HepG2 (cell line): ENCODE measurements around the gene RETREG2. TPM values are rescaled to one million over a fixed set of nuclear protein-coding genes. Genes with fewer than 3 reads are reported as not detected.

ENCODE experiments used
- ATAC-seq: fragments of 200-7000 bp; cut with Tn5 transposase; 3 replicates; pipeline ENCODE4 v1.9.1; 2020; ENCODE audit warnings: mild to moderate bottlenecking, moderate library complexity
- BruUV-seq: library from RNA; stranded (reverse); fragments of 400-500 nt; replicated peaks from 2 replicates; lab custom pipeline; 2021; lab: Mats Ljungman, UMichigan
- CTCF ChIA-PET: fragments of 300-600 bp; formaldehyde crosslinking; extraction: SDS; loops from one replicate; lab custom pipeline; 2021; ENCODE audit warnings: low total read pairs, inconsistent platforms, low intra/inter-chr PET ratio; lab: Yijun Ruan, JAX
- POLR2A ChIA-PET: fragments of 350-600 bp; sonication (Branson Sonifier 250); formaldehyde crosslinking; loops from one replicate; lab custom pipeline; 2020; ENCODE audit warnings: antibody characterized with exemption, inconsistent platforms; lab: Yijun Ruan, JAX
- DNase-seq: peaks from one replicate; pipeline ENCODE4 v3.0.0-alpha.2; 2015; ENCODE audit warnings: low spot score
- FAIRE-seq: peaks from 3 replicates; lab custom pipeline; 2011; peaks lifted over from hg19 to GRCh38; lab: Jason Lieb, UNC
- H2AFZ ChIP-seq: one replicate; pipeline ENCODE4 v1.6.1; 2011; ENCODE audit warnings: low read length, inconsistent platforms
- H3K27ac ChIP-seq: fragments of 300-600 bp; 3 replicates; pipeline ENCODE4 v1.8.0; 2011; ENCODE audit warnings: mixed run types, mild to moderate bottlenecking, mixed read lengths, low read length, inconsistent platforms; ENCODE audit not compliant: insufficient read depth; ENCODE audit errors: extremely low read length
- H3K27me3 ChIP-seq, 2 experiments: fragments of 200-600 bp in 1 of 2; 2 replicates in 1 of 2; 3 replicates in 1 of 2; pipeline versions ENCODE4 v1.6.0 to v1.8.0; 2011; ENCODE audit warnings: low read length in 2 of 2, mild to moderate bottlenecking in 2 of 2, moderate library complexity in 2 of 2, inconsistent platforms in 1 of 2; ENCODE audit not compliant: insufficient read depth in 2 of 2, control insufficient read depth in 1 of 2
- H3K36me3 ChIP-seq, 2 experiments: fragments of 200-600 bp in 1 of 2; replicated peaks in 1 of 2; 2 replicates in 1 of 2; 3 replicates in 1 of 2; pipeline versions ENCODE4 v1.5.1 to v1.8.0; 2011; ENCODE audit warnings: low read length in 2 of 2, inconsistent platforms in 1 of 2; ENCODE audit not compliant: insufficient read depth in 2 of 2, control insufficient read depth in 1 of 2
- H3K4me1 ChIP-seq: 2 replicates; pipeline ENCODE4 v1.5.1; 2012; ENCODE audit warnings: low read length, inconsistent platforms; ENCODE audit not compliant: insufficient read depth
- H3K4me2 ChIP-seq: 2 replicates; pipeline ENCODE4 v1.6.0; 2011; ENCODE audit warnings: low read depth, low read length, inconsistent platforms
- H3K4me3 ChIP-seq, 3 experiments: fragments of 200-600 bp in 1 of 3; sonication (generic), shearing (Covaris generic) in 1 of 3; replicated peaks in 1 of 3; 2 replicates each; pipeline ENCODE4 v1.5.1; 2011 to 2016; ENCODE audit warnings: low read length in 3 of 3, inconsistent platforms in 2 of 3, low read depth in 2 of 3, mild to moderate bottlenecking in 2 of 3, control low read depth in 1 of 3, mixed read lengths in 1 of 3; ENCODE audit not compliant: insufficient read depth in 1 of 3
- H3K79me2 ChIP-seq: one replicate; pipeline ENCODE4 v1.6.1; 2011; ENCODE audit warnings: low read length, inconsistent platforms; ENCODE audit not compliant: insufficient read depth
- H3K9ac ChIP-seq: 2 replicates; pipeline ENCODE4 v1.6.0; 2011; ENCODE audit warnings: mild to moderate bottlenecking, low read depth, low read length, inconsistent platforms; ENCODE audit not compliant: insufficient read depth
- H3K9me3 ChIP-seq: 2 replicates; pipeline ENCODE4 v1.5.1; 2012; ENCODE audit warnings: mild to moderate bottlenecking, low read length
- H4K20me1 ChIP-seq: 2 replicates; pipeline ENCODE4 v1.6.0; 2011; ENCODE audit warnings: inconsistent platforms, mild to moderate bottlenecking, low read length, moderate library complexity; ENCODE audit not compliant: insufficient read depth
- HNF4A ChIP-seq: sonication (generic); formaldehyde crosslinking; IDR thresholded peaks from 2 replicates; pipeline ENCODE4 v1.4.0; 2020; ENCODE audit warnings: missing genetic modification reagents
- HNRNPL ChIP-seq: fragments of 200-400 bp; formaldehyde crosslinking; IDR thresholded peaks from 2 replicates; pipeline ENCODE4 v1.6.1; 2017; ENCODE audit warnings: mild to moderate bottlenecking, low read depth, low read length
- ISL2 ChIP-seq: sonication (generic); formaldehyde crosslinking; IDR thresholded peaks from 2 replicates; pipeline ENCODE4 v1.5.0; 2020; ENCODE audit warnings: missing genetic modification reagents
- KDM2A ChIP-seq: sonication (generic); formaldehyde crosslinking; IDR thresholded peaks from 2 replicates; pipeline ENCODE4 v1.4.0; 2020; ENCODE audit warnings: low read depth, missing genetic modification reagents, borderline replicate concordance
- PHF8 ChIP-seq: sonication (generic); formaldehyde crosslinking; IDR thresholded peaks from 2 replicates; pipeline ENCODE4 v1.5.0; 2020; ENCODE audit warnings: missing genetic modification reagents
- SIX1 ChIP-seq: sonication (generic); formaldehyde crosslinking; IDR thresholded peaks from 2 replicates; pipeline ENCODE4 v1.4.0; 2020; ENCODE audit warnings: missing genetic modification reagents, borderline replicate concordance
- SIX4 ChIP-seq: sonication (generic); formaldehyde crosslinking; IDR thresholded peaks from 2 replicates; pipeline ENCODE4 v1.4.0; 2020; ENCODE audit warnings: missing genetic modification reagents
- TBP ChIP-seq: sonication (generic); formaldehyde crosslinking; IDR thresholded peaks from 2 replicates; pipeline ENCODE4 v1.5.0; 2020; ENCODE audit warnings: missing genetic modification reagents
- TBX2 ChIP-seq: sonication (generic); formaldehyde crosslinking; IDR thresholded peaks from 2 replicates; pipeline ENCODE4 v1.5.0; 2020; ENCODE audit warnings: missing genetic modification reagents, mild to moderate bottlenecking, borderline replicate concordance
- ZBTB8A ChIP-seq: sonication (generic); formaldehyde crosslinking; IDR thresholded peaks from 2 replicates; pipeline ENCODE4 v1.4.0; 2020; ENCODE audit warnings: mild to moderate bottlenecking, low read depth, missing genetic modification reagents, borderline replicate concordance
- ZNF343 ChIP-seq: sonication (generic); formaldehyde crosslinking; IDR thresholded peaks from 2 replicates; pipeline ENCODE4 v1.4.0; 2020; ENCODE audit warnings: mild to moderate bottlenecking, missing genetic modification reagents
- ZNF660 ChIP-seq: sonication (generic); formaldehyde crosslinking; IDR thresholded peaks from 2 replicates; pipeline ENCODE4 v1.5.1; 2020; ENCODE audit warnings: mild to moderate bottlenecking, low read depth, missing genetic modification reagents, borderline replicate concordance
- ZNF83 ChIP-seq: sonication (generic); formaldehyde crosslinking; IDR thresholded peaks from 2 replicates; pipeline ENCODE4 v1.4.0; 2020; ENCODE audit warnings: missing genetic modification reagents, mild to moderate bottlenecking, borderline replicate concordance
- WGBS: methylation state at CpG from one replicate; pipeline ENCODE4 v1.1.6; 2017; ENCODE audit warnings: low lambda C conversion rate; 5-methylcytosine and 5-hydroxymethylcytosine counted together
- in situ Hi-C: cut with HindIII; loops from 2 replicates; pipeline ENCODE4 v1.10.0; 2017; ENCODE audit warnings: low pct_unique_long_range_greater_than_20kb; ENCODE audit not compliant: extremely low pct_ligation_motif_present
- intact Hi-C: fragments of 100-400 bp; cut with micrococcal nuclease; formaldehyde crosslinking; loops from one replicate; pipeline ENCODE4 v1.10.0; 2022; ENCODE audit not compliant: unreplicated experiment
- polyA plus RNA-seq, 8 experiments: library from polyadenylated mRNA; depleted of rRNA in 3 of 8; stranded (reverse) in 7 of 8; unstranded in 1 of 8; fragments of >200 nt; fragmentation: Illumina TruSeq in 4 of 8; extraction: Trizol in 4 of 8; gene quantifications; 2 replicates each; pipeline versions ENCODE4 v1.2.1 to v1.2.3, GENCODE V29; 2011 to 2016; ENCODE audit warnings: low read depth in 4 of 8, missing spikeins in 1 of 8, mixed read lengths in 1 of 8; ENCODE audit not compliant: insufficient read depth in 1 of 8
- total RNA-seq, 5 experiments: library from RNA; depleted of rRNA; stranded (reverse); fragments of >200 nt; fragmentation: Illumina TruSeq; extraction: Trizol; gene quantifications; 2 replicates each; pipeline ENCODE4 v1.2.3, GENCODE V29; 2016; ENCODE audit warnings: low read depth in 1 of 5
- TF ChIP-seq, protein P1 (sequence below): sonication (generic); formaldehyde crosslinking; IDR thresholded peaks from 2 replicates; pipeline ENCODE4 v1.5.1; 2020; ENCODE audit warnings: missing genetic modification reagents, mild to moderate bottlenecking, borderline replicate concordance
- TF ChIP-seq, protein P2 (sequence below), 2 experiments: sonication (generic) in 1 of 2; formaldehyde crosslinking in 1 of 2; IDR thresholded peaks; 2 replicates each; pipeline versions ENCODE4 v1.6.1 to v1.9.0; 2014 to 2022; ENCODE audit warnings: antibody characterized with exemption in 1 of 2, borderline replicate concordance in 1 of 2, inconsistent platforms in 1 of 2, low read depth in 1 of 2, missing genetic modification reagents in 1 of 2

The RETREG2 gene
- total and polyA plus RNA-seq, 2 of the 13 experiments (the other 11 are each of a cell fraction or from before 2014, with no cell fraction given): 86.0 to 134 TPM

DNA sequence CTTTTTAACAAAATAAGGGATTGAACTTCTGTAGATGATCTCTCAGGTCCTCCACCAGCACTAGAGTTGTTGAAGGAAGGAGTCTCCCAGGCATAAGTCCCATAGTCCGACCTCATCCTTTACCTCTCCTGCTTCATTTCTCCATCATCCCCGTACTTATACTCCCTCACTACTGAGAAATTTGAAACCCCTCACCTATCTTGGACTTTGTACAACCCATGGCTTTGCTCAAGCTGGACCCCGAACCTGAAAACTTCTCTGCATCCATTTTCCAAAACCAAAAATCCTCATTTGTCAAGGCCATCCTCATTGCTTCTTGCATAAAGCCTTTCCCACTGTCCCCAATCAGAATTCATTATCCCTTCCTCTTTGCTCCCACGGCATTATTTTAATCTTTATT is 17.0 kb upstream of the RETREG2 start:
- CTCF ChIA-PET: interaction anchor here (0.8 to 4.4 kb wide), 6 partner anchors 17 to 191 kb away, joined by 3 to 50 read pairs (median 13); partner anchors contain the start of gene RETREG2
- H3K79me2 ChIP-seq: no peaks in the 10 kb centered on the region
- H3K9me3 ChIP-seq: no peaks in the 10 kb centered on the region
- no TSS peak for BruUV-seq
- DNase-seq: peak; percentile 24
- H3K4me1 ChIP-seq: peaks cover 18% of the 10 kb centered on the region
- POLR2A ChIA-PET: interaction anchor here (2.9 to 3.7 kb wide), 2 partner anchors 15 to 50 kb away, joined by 13 to 14 read pairs; partner anchors contain the start of gene CNPPD1
- H3K27me3 ChIP-seq: no peaks in the 10 kb centered on the region
- H3K27ac ChIP-seq: no peak overlapping the region
- no peaks in the 10 kb centered on the region for H4K20me1 ChIP-seq
- no peak for FAIRE-seq
- peak overlapping the region; percentile 86; the same call in 1 of the 2 replicates for H3K9ac ChIP-seq
- H3K36me3 ChIP-seq: peaks cover 4 to 17% of the 10 kb centered on the region in 2 experiments
- no peak overlapping the region for H2AFZ ChIP-seq
- no peak; the same call in 2 of the 3 replicates for ATAC-seq
- H3K4me3 ChIP-seq: peak overlapping the region; percentile 76 to 94 (median 86)
- H3K4me2 ChIP-seq: peak overlapping the region; percentile 97
- intact Hi-C loops: loop anchor here (2.0 kb wide), 1 partner anchor 58 kb away; the partner anchor contains the start of gene ABCB6
- WGBS: 13% methylated on average over 4 of the region's 4 CpGs
- in situ Hi-C loops: no loop called here
- no peak for TF ChIP-seq TBP (CRISPR knock-in tag)
- no peak for TF ChIP-seq ZNF83 (CRISPR knock-in tag)
- peak; percentile 30; the same call in 1 of the 2 replicates for TF ChIP-seq SIX4
- no peak for TF ChIP-seq TBX2
- no peak for TF ChIP-seq KDM2A
- peak; percentile 52; the same call in 1 of the 2 replicates for TF ChIP-seq SIX1 (CRISPR knock-in tag)
- TF ChIP-seq ISL2 (CRISPR knock-in tag): no peak
- peak; percentile 57 for TF ChIP-seq HNF4A (CRISPR knock-in tag)
- TF ChIP-seq ZBTB8A (CRISPR knock-in tag): 0 out of 2 replicates have a peak, but pooled peaks have one; percentile 11
- TF ChIP-seq, protein P1, sequence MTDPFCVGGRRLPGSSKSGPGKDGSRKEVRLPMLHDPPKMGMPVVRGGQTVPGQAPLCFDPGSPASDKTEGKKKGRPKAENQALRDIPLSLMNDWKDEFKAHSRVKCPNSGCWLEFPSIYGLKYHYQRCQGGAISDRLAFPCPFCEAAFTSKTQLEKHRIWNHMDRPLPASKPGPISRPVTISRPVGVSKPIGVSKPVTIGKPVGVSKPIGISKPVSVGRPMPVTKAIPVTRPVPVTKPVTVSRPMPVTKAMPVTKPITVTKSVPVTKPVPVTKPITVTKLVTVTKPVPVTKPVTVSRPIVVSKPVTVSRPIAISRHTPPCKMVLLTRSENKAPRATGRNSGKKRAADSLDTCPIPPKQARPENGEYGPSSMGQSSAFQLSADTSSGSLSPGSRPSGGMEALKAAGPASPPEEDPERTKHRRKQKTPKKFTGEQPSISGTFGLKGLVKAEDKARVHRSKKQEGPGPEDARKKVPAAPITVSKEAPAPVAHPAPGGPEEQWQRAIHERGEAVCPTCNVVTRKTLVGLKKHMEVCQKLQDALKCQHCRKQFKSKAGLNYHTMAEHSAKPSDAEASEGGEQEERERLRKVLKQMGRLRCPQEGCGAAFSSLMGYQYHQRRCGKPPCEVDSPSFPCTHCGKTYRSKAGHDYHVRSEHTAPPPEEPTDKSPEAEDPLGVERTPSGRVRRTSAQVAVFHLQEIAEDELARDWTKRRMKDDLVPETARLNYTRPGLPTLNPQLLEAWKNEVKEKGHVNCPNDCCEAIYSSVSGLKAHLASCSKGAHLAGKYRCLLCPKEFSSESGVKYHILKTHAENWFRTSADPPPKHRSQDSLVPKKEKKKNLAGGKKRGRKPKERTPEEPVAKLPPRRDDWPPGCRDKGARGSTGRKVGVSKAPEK: no peak
- TF ChIP-seq, protein P2, sequence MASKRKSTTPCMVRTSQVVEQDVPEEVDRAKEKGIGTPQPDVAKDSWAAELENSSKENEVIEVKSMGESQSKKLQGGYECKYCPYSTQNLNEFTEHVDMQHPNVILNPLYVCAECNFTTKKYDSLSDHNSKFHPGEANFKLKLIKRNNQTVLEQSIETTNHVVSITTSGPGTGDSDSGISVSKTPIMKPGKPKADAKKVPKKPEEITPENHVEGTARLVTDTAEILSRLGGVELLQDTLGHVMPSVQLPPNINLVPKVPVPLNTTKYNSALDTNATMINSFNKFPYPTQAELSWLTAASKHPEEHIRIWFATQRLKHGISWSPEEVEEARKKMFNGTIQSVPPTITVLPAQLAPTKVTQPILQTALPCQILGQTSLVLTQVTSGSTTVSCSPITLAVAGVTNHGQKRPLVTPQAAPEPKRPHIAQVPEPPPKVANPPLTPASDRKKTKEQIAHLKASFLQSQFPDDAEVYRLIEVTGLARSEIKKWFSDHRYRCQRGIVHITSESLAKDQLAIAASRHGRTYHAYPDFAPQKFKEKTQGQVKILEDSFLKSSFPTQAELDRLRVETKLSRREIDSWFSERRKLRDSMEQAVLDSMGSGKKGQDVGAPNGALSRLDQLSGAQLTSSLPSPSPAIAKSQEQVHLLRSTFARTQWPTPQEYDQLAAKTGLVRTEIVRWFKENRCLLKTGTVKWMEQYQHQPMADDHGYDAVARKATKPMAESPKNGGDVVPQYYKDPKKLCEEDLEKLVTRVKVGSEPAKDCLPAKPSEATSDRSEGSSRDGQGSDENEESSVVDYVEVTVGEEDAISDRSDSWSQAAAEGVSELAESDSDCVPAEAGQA (IDR thresholded peaks at IDR 0.05; ENCODE audit: low read depth): no peak
- TF ChIP-seq, protein P2 (CRISPR knock-in tag; IDR thresholded peaks at IDR 0.05; ENCODE audit: borderline replicate concordance): no peak
- no peak for TF ChIP-seq HNRNPL
- no peak for TF ChIP-seq ZNF660 (CRISPR knock-in tag)
- no peak for TF ChIP-seq PHF8 (CRISPR knock-in tag)
- peak; percentile 13; the same call in 1 of the 2 replicates for TF ChIP-seq ZNF343 (CRISPR knock-in tag)
